B cell (primary cell): ENCODE measurements around the gene TOLLIP.

Experiments used
- CTCF ChIP-seq: fragments of 200-600 bp; IDR thresholded peaks from one replicate; pipeline ENCODE4 v1.8.0; 2022; ENCODE audit warnings: antibody characterized with exemption, mild to moderate bottlenecking
- EZH2 ChIP-seq: IDR thresholded peaks from 2 replicates; pipeline ENCODE4 v1.6.1; 2012; ENCODE audit warnings: borderline replicate concordance, low read depth, mild to moderate bottlenecking, moderate library complexity, low read length; ENCODE audit not compliant: insufficient read depth, poor library complexity, severe bottlenecking

- TF ChIP-seq CTCF (no peak), EZH2 (no peak)
Measured at GRCh38 chr11:1295591-1295990, 13.8 kb downstream of the TOLLIP start.
